HG02798 (cell line): ENCODE measurements around the gene ATXN3L.

Experiments
- ATAC-seq: cut with Tn5 transposase; IDR thresholded peaks from one replicate; pipeline ENCODE4 v1.9.1; 2021; ENCODE audit warnings: mild to moderate bottlenecking; ENCODE audit not compliant: unreplicated experiment, poor library complexity

Gene ATXN3L

GRCh38 chrX:13319953-13320352, at the start of gene ATXN3L:
ATXN3L (minus strand) TSS chrX:13320053; CDS start chrX:13319934, 119 bp downstream.
- no peak for ATAC-seq

- ATAC-seq: no peak
Observed at GRCh38 chrX:13369256-13370030, 49.6 kb upstream of the ATXN3L start.

GRCh38 chrX:13367950-13368349, 48.1 kb upstream of the ATXN3L start:
- no peak for ATAC-seq

GRCh38 chrX:13366698-13367097, 46.8 kb upstream of the ATXN3L start:
- no peak for ATAC-seq

- no peak for ATAC-seq
Observed at GRCh38 chrX:13365161-13365560, 45.3 kb upstream of the ATXN3L start.

GRCh38 chrX:13364230-13364857, 44.5 kb upstream of the ATXN3L start:
- ATAC-seq: no peak

- ATAC-seq: no peak
Observed at GRCh38 chrX:13360146-13360545, 40.3 kb upstream of the ATXN3L start.

GRCh38 chrX:13357925-13358324, 38.1 kb upstream of the ATXN3L start:
- ATAC-seq: no peak

GRCh38 chrX:13346646-13347045, 26.8 kb upstream of the ATXN3L start:
- ATAC-seq: no peak

- ATAC-seq: no peak
Observed at GRCh38 chrX:13345438-13345837, 25.6 kb upstream of the ATXN3L start.

- ATAC-seq: no peak
Observed at GRCh38 chrX:13345037-13345436, 25.2 kb upstream of the ATXN3L start.

- no peak for ATAC-seq
Observed at GRCh38 chrX:13341491-13342101, 21.7 kb upstream of the ATXN3L start.

- ATAC-seq: no peak
Observed at GRCh38 chrX:13340182-13340791, 20.4 kb upstream of the ATXN3L start.

GRCh38 chrX:13339607-13340006, 19.8 kb upstream of the ATXN3L start:
- ATAC-seq: no peak

- no peak for ATAC-seq
Observed at GRCh38 chrX:13338996-13339515, 19.2 kb upstream of the ATXN3L start.

GRCh38 chrX:13334491-13334890, 14.6 kb upstream of the ATXN3L start:
- no peak for ATAC-seq

- ATAC-seq: no peak
Observed at GRCh38 chrX:13330446-13330845, 10.6 kb upstream of the ATXN3L start.

GRCh38 chrX:13327666-13328065, 7.8 kb upstream of the ATXN3L start:
- no peak for ATAC-seq

- ATAC-seq: no peak
Observed at GRCh38 chrX:13323241-13323640, 3.4 kb upstream of the ATXN3L start.

GRCh38 chrX:13317366-13317765, 2.5 kb downstream of the ATXN3L start:
- ATAC-seq: no peak

GRCh38 chrX:13311560-13311959, 8.3 kb downstream of the ATXN3L start:
- ATAC-seq: no peak
